NT2/D1 (cell line): Measurements from ENCODE around the gene TRPC4.
A peak's percentile ranks its signal among the peaks of the same experiment; 100 is the strongest.

ENCODE experiments used
- DNase-seq: peaks from one replicate; pipeline ENCODE4 v3.0.0-alpha.2; 2011; ENCODE audit warnings: low read depth, low spot score
- H3K27me3 ChIP-seq: 2 replicates; pipeline ENCODE4 v1.6.0; 2011; ENCODE audit warnings: mild to moderate bottlenecking; ENCODE audit not compliant: insufficient read length, insufficient read depth
- H3K36me3 ChIP-seq: 2 replicates; pipeline ENCODE4 v1.6.1; 2011; ENCODE audit warnings: mild to moderate bottlenecking, low read length, mixed read lengths; ENCODE audit not compliant: insufficient read depth, insufficient read length
- H3K4me1 ChIP-seq: 2 replicates; pipeline ENCODE4 v1.5.1; 2011; ENCODE audit not compliant: insufficient read depth, insufficient read length
- H3K4me3 ChIP-seq: 2 replicates; pipeline ENCODE4 v1.5.1; 2011; ENCODE audit warnings: low read depth; ENCODE audit not compliant: insufficient read length
- H3K9ac ChIP-seq: 2 replicates; pipeline ENCODE4 v1.6.0; 2011; ENCODE audit warnings: low read depth; ENCODE audit not compliant: insufficient read length
- H3K9me3 ChIP-seq: 2 replicates; pipeline ENCODE4 v1.5.1; 2011; ENCODE audit warnings: mild to moderate bottlenecking, low read length; ENCODE audit not compliant: insufficient read depth
- SUZ12 ChIP-seq: IDR thresholded peaks from 2 replicates; pipeline ENCODE4 v1.6.1; 2011; ENCODE audit not compliant: insufficient read length, insufficient read depth; ENCODE audit errors: extremely low read depth
- YY1 ChIP-seq: IDR thresholded peaks from 2 replicates; pipeline ENCODE4 v1.6.1; 2011; ENCODE audit not compliant: insufficient read length, insufficient read depth
- ZNF274 ChIP-seq: IDR thresholded peaks from 2 replicates; pipeline ENCODE4 v1.6.1; 2011; ENCODE audit warnings: mild to moderate bottlenecking, low read depth, low read length

Gene TRPC4

GRCh38 chr13:37647031-37647650 is 222.4 kb downstream of the TRPC4 start:
- H3K4me3 ChIP-seq: no peak overlapping the region
- H3K4me1 ChIP-seq: no peaks in the 10 kb centered on the region
- no peaks in the 10 kb centered on the region for H3K9me3 ChIP-seq
- H3K36me3 ChIP-seq: no peaks in the 10 kb centered on the region
- TF ChIP-seq YY1 (no peak), SUZ12 (no peak), ZNF274 (no peak)
- DNase-seq: peak; percentile 6
- no peaks in the 10 kb centered on the region for H3K27me3 ChIP-seq
- no peak overlapping the region for H3K9ac ChIP-seq

GRCh38 chr13:37646531-37646930 is 223.0 kb downstream of the TRPC4 start:
- Histone ChIP-seq H3K9ac (no peak overlapping the region), H3K4me1 (no peaks in the 10 kb centered on the region), H3K27me3 (no peaks in the 10 kb centered on the region), H3K36me3 (no peaks in the 10 kb centered on the region), H3K9me3 (no peaks in the 10 kb centered on the region), H3K4me3 (no peak overlapping the region)
- DNase-seq: no peak
- TF ChIP-seq SUZ12 (no peak), ZNF274 (no peak), YY1 (no peak)

GRCh38 chr13:37645181-37645740 is 224.3 kb downstream of the TRPC4 start:
- H3K4me1 ChIP-seq: no peaks in the 10 kb centered on the region
- H3K9me3 ChIP-seq: no peaks in the 10 kb centered on the region
- H3K9ac ChIP-seq: no peak overlapping the region
- TF ChIP-seq SUZ12 (no peak), ZNF274 (no peak)
- no peaks in the 10 kb centered on the region for H3K36me3 ChIP-seq
- no peak for DNase-seq
- H3K27me3 ChIP-seq: no peaks in the 10 kb centered on the region
- H3K4me3 ChIP-seq: no peak overlapping the region

GRCh38 chr13:37641391-37641790 is 228.2 kb downstream of the TRPC4 start:
- H3K4me1 ChIP-seq: no peaks in the 10 kb centered on the region
- H3K9me3 ChIP-seq: no peaks in the 10 kb centered on the region
- no peak for DNase-seq
- no peaks in the 10 kb centered on the region for H3K27me3 ChIP-seq
- H3K36me3 ChIP-seq: no peaks in the 10 kb centered on the region
- no peak overlapping the region for H3K4me3 ChIP-seq
- TF ChIP-seq YY1 (no peak), ZNF274 (no peak), SUZ12 (no peak)
- H3K9ac ChIP-seq: no peak overlapping the region

GRCh38 chr13:37640499-37640898 is 229.1 kb downstream of the TRPC4 start:
- peak; percentile 9 for DNase-seq
- no peak for TF ChIP-seq ZNF274
- TF ChIP-seq SUZ12: no peak
- no peak for TF ChIP-seq YY1

GRCh38 chr13:37636701-37637100 is 232.9 kb downstream of the TRPC4 start:
- TF ChIP-seq ZNF274 (no peak), SUZ12 (no peak), YY1 (no peak)
- no peak for DNase-seq
- no peaks in the 10 kb centered on the region for H3K4me1 ChIP-seq
- no peak overlapping the region for H3K4me3 ChIP-seq
- no peaks in the 10 kb centered on the region for H3K9me3 ChIP-seq
- H3K36me3 ChIP-seq: no peaks in the 10 kb centered on the region
- H3K9ac ChIP-seq: no peak overlapping the region
- no peaks in the 10 kb centered on the region for H3K27me3 ChIP-seq

More at GRCh38 chr13:37640499-37640898, 229.1 kb downstream of the TRPC4 start:
- H3K9me3 ChIP-seq: no peaks in the 10 kb centered on the region
- H3K36me3 ChIP-seq: no peaks in the 10 kb centered on the region
- H3K9ac ChIP-seq: no peak overlapping the region
- no peaks in the 10 kb centered on the region for H3K4me1 ChIP-seq
- no peaks in the 10 kb centered on the region for H3K27me3 ChIP-seq
- H3K4me3 ChIP-seq: no peak overlapping the region

GRCh38 chr13:37632294-37632693 is 237.3 kb downstream of the TRPC4 start:
- H3K4me1 ChIP-seq: no peaks in the 10 kb centered on the region
- no peak for DNase-seq
- TF ChIP-seq YY1: no peak
- no peak for TF ChIP-seq SUZ12
- no peak for TF ChIP-seq ZNF274

More at GRCh38 chr13:37632294-37632693, 237.3 kb downstream of the TRPC4 start:
- Histone ChIP-seq H3K9ac (no peak overlapping the region), H3K36me3 (no peaks in the 10 kb centered on the region), H3K9me3 (no peaks in the 10 kb centered on the region), H3K4me3 (no peak overlapping the region), H3K27me3 (no peaks in the 10 kb centered on the region)
